Nephron (organoid): ENCODE measurements around the gene SLC25A30.

Source experiments
- H3K27ac Mint-ChIP-seq, 3 experiments: 2 replicates each; pipeline ENCODE4 v1.8.0; 2020; ENCODE audit warnings: mixed read lengths in 3 of 3, mild to moderate bottlenecking in 2 of 3, moderate library complexity in 1 of 3
- H3K27me3 Mint-ChIP-seq: 2 replicates; pipeline ENCODE4 v1.8.0; 2021; ENCODE audit warnings: low read depth, mild to moderate bottlenecking, moderate library complexity, mixed read lengths
- H3K36me3 Mint-ChIP-seq: 2 replicates; pipeline ENCODE4 v1.8.0; 2020; ENCODE audit warnings: low read depth, mixed read lengths
- H3K4me1 Mint-ChIP-seq: 2 replicates; pipeline ENCODE4 v1.8.0; 2020; ENCODE audit warnings: mixed read lengths
- H3K4me3 Mint-ChIP-seq, 3 experiments: 2 replicates each; pipeline ENCODE4 v1.8.0; 2020; ENCODE audit warnings: mild to moderate bottlenecking in 3 of 3, mixed read lengths in 3 of 3, moderate library complexity in 2 of 3
- H3K9me3 Mint-ChIP-seq: 2 replicates; pipeline ENCODE4 v1.8.0; 2020; ENCODE audit warnings: mixed read lengths
- TF ChIP-seq, protein P1 (sequence below), 3 experiments: fragments of 200-600 bp; sonication (generic); IDR thresholded peaks; one replicate each; pipeline ENCODE4 v1.5.0; 2021; ENCODE audit warnings: antibody characterized with exemption in 3 of 3; ENCODE audit not compliant: unreplicated experiment in 3 of 3

Gene SLC25A30

DNA sequence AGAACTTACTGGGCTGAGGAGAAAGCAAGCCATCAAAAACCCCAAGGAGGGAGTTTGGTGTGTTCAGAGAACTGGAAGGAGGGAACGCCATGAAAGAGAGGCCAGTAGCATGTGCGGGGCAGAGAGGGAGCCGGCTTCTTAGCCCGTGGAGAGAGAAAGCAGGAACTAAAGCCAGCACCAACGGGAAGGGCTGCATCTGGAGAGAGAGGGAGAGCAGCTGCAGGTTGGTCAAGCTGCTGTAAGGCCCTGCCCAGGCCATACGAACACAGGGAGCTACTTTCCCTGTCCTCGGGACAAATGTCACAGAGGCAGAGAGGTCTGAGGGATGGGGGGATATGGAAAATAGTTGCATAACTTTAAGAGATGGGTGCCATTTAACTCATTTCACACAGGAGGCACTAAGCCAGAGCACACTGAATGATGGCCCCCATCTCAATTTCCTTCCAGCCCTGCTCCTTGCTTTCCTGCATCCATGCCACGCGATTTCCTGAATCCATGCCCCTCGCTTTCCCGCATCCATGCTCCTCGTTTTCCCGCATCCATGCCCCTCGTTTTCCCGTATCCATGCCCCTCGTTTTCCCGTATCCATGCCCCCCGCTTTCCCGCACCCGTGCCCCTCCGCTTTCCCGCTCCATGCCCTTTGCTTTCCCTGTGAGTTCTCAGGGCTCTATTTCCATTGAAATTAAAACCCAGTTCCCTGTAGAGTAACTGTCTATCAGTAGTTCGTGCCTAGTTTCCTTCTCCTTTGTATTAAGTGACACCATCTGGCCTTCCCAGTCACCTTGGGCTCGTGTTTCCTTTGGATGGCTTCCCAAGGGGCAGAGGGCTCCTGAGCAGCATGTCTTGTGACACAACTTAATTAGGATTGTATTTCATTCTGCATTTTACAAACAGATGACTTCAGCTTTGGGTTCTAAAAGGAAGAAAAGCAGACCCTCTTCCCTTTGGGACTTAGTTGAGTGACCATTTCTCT lies 45.7 kb downstream of the SLC25A30 start:
- TF ChIP-seq, protein P1, sequence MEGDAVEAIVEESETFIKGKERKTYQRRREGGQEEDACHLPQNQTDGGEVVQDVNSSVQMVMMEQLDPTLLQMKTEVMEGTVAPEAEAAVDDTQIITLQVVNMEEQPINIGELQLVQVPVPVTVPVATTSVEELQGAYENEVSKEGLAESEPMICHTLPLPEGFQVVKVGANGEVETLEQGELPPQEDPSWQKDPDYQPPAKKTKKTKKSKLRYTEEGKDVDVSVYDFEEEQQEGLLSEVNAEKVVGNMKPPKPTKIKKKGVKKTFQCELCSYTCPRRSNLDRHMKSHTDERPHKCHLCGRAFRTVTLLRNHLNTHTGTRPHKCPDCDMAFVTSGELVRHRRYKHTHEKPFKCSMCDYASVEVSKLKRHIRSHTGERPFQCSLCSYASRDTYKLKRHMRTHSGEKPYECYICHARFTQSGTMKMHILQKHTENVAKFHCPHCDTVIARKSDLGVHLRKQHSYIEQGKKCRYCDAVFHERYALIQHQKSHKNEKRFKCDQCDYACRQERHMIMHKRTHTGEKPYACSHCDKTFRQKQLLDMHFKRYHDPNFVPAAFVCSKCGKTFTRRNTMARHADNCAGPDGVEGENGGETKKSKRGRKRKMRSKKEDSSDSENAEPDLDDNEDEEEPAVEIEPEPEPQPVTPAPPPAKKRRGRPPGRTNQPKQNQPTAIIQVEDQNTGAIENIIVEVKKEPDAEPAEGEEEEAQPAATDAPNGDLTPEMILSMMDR (IDR thresholded peaks at IDR 0.05; ENCODE audit: unreplicated experiment in 3 of 3): no peak
- H3K9me3 Mint-ChIP-seq: no peaks in the 10 kb centered on the region
- peak overlapping the region in 2 of 3 experiments; percentile 11 to 74 for H3K27ac Mint-ChIP-seq
- peaks cover 28% of the 10 kb centered on the region for H3K4me1 Mint-ChIP-seq
- no peak overlapping the region for H3K4me3 Mint-ChIP-seq
- H3K36me3 Mint-ChIP-seq: peaks cover 37% of the 10 kb centered on the region
- no peaks in the 10 kb centered on the region for H3K27me3 Mint-ChIP-seq

DNA sequence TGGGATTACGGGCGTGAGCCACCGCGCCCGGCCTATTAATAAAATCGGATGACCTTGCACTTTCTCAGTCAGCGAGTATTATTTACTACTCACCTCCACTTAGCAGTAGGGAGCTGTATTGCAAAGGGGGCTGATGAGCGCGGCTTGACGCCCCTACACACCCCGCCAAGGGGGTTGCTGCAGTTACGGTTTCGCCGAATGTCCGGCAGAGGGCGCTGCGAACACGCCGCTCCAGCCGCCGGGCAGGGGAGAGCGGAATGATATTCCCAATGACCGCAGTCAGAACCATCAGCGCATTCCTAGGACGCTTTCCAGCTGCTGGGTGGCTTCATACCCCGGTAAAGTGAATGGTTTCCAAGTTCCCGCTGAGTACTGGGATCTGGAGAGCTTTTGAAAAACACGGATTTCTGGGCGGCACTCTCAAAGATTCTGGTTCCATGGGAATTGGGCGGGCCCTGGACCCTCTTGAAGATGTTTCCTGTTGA lies 47.2 kb downstream of the SLC25A30 start:
- H3K36me3 Mint-ChIP-seq: peaks cover 41% of the 10 kb centered on the region
- TF ChIP-seq, protein P1 (IDR thresholded peaks at IDR 0.05; ENCODE audit: unreplicated experiment in 3 of 3): peak; percentile 88 to 97 (median 93)
- peaks cover 28% of the 10 kb centered on the region for H3K4me1 Mint-ChIP-seq
- no peaks in the 10 kb centered on the region for H3K9me3 Mint-ChIP-seq
- peak overlapping the region; percentile 17 to 38 (median 18) for H3K4me3 Mint-ChIP-seq
- H3K27me3 Mint-ChIP-seq: no peaks in the 10 kb centered on the region
- peak overlapping the region; percentile 13 to 57 (median 55) for H3K27ac Mint-ChIP-seq

DNA sequence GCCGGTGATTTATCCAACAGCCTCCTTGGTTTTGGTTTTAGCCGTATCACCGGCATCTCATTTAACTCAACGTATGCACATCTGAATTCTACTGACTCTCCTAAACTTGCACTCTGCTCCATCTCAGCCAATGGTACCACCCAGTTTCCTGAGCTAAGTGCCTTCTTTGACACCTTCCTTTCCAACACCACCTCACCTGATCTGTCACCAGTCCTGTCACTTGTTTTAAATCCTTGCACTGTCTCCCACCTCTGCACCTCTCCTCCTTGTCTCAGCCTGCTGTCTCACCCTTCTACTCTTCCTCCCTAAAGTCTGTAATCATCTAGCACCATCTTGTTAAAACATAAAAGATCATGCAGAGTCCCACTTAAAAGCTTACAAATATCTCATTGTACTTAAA lies 49.1 kb downstream of the SLC25A30 start:
- Mint-ChIP-seq H3K4me3 (no peak overlapping the region), H3K9me3 (peaks cover 1% of the 10 kb centered on the region), H3K36me3 (peaks cover 50% of the 10 kb centered on the region), H3K27ac (no peak overlapping the region), H3K4me1 (peaks cover 28% of the 10 kb centered on the region), H3K27me3 (no peaks in the 10 kb centered on the region)
- TF ChIP-seq, protein P1 (IDR thresholded peaks at IDR 0.05; ENCODE audit: unreplicated experiment in 3 of 3): no peak

DNA sequence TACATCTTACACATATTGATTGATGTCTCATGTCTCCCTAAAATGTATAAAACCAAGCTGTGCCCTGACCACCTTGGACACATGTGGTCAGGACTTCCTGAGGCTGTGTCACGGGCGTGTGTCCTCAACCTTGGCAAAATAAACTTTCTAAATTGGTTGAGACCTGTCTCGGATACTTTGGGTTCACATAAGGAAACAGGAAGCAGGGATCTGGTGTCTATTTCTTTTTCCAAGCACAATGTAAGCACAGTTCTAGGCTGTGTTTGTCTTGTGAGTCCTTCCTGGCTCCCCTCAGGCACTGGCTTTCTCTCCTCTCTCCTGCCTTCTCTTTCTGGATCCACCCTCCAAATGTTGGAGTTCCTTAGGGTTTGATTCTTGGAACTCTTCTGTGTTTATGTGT lies 49.6 kb downstream of the SLC25A30 start:
- Mint-ChIP-seq H3K4me1 (peaks cover 27% of the 10 kb centered on the region), H3K27ac (peak overlapping the region in 2 of 3 experiments; percentile 66 to 72), H3K27me3 (no peaks in the 10 kb centered on the region), H3K9me3 (peaks cover 7% of the 10 kb centered on the region), H3K4me3 (no peak overlapping the region), H3K36me3 (peaks cover 54% of the 10 kb centered on the region)
- TF ChIP-seq, protein P1 (IDR thresholded peaks at IDR 0.05; ENCODE audit: unreplicated experiment in 3 of 3): no peak

DNA sequence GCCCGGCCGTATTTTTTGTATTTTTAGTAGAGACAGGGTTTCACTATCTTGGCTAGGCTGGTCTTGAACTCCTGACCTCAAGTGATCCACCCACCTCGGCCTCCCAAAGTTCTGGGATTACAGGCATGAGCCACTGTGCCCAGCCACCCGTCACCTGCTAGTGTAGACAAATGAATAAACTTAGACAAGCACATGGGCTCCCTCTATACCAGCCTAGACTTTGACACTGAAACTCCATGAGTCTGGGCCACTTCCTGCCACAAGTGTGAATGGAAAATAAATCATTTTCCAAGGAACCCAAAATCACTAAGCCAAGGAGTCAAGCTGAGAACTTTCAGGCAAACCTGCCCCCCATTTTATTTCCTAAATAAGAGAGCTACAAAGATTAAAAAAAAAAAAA lies 50.2 kb downstream of the SLC25A30 start:
- peaks cover 53% of the 10 kb centered on the region for H3K36me3 Mint-ChIP-seq
- no peaks in the 10 kb centered on the region for H3K27me3 Mint-ChIP-seq
- H3K4me1 Mint-ChIP-seq: peaks cover 21% of the 10 kb centered on the region
- H3K27ac Mint-ChIP-seq: peak overlapping the region in 1 of 3 experiments; percentile 72
- peaks cover 10% of the 10 kb centered on the region for H3K9me3 Mint-ChIP-seq
- TF ChIP-seq, protein P1 (IDR thresholded peaks at IDR 0.05; ENCODE audit: unreplicated experiment in 3 of 3): no peak
- H3K4me3 Mint-ChIP-seq: no peak overlapping the region
